HCT116 (cell line): Measurements from ENCODE around the gene ZSCAN5B. TPM values are rescaled to one million over a fixed set of nuclear protein-coding genes. Genes with fewer than 3 reads are reported as not detected.

Source experiments
- ATAC-seq: fragments of 200-7000 bp; cut with Tn5 transposase; 2 replicates; pipeline ENCODE4 v1.9.1; 2020; ENCODE audit warnings: mild to moderate bottlenecking, moderate library complexity
- BruUV-seq: library from RNA; stranded (reverse); fragments of 400-500 nt; replicated peaks from 2 replicates; lab custom pipeline; 2021; lab: Mats Ljungman, UMichigan
- CTCF ChIA-PET: fragments of 300-600 bp; sonication (Branson Sonifier 250); formaldehyde crosslinking; loops from one replicate; lab custom pipeline; 2021; ENCODE audit warnings: antibody characterized with exemption; lab: Charles Lee
- POLR2A ChIA-PET: fragments of 300-600, 350-600 bp; sonication (Branson Sonifier 250); formaldehyde crosslinking; loops from one replicate; lab custom pipeline; 2021; ENCODE audit warnings: antibody characterized with exemption; lab: Charles Lee
- RAD21 ChIA-PET, 2 experiments: fragments of 300-600 bp; sonication (Branson Sonifier 250); formaldehyde crosslinking; loops; one replicate each; lab custom pipeline; 2023; ENCODE audit warnings: low total read pairs in 2 of 2; ENCODE audit not compliant: uncharacterized antibody in 2 of 2, unreplicated experiment in 2 of 2, low non-redundant PET in 1 of 2; lab: Charles Lee
- DNase-seq: peaks from one replicate; pipeline ENCODE4 v3.0.0-alpha.2; 2010; ENCODE audit warnings: low read depth, low spot score
- H2AFZ ChIP-seq: fragments of 200-600 bp; shearing (Covaris generic), sonication (generic); 2 replicates; pipeline ENCODE4 v1.6.1; 2017; ENCODE audit warnings: low read depth, mixed run types, mixed read lengths, antibody characterized with exemption, low read length; ENCODE audit not compliant: poor library complexity, severe bottlenecking
- H3K27ac ChIP-seq: 2 replicates; pipeline ENCODE4 v1.5.1; 2012; ENCODE audit warnings: low read depth, low read length
- H3K27me3 ChIP-seq: fragments of 200-600 bp; sonication (generic); 2 replicates; pipeline ENCODE4 v1.6.1; 2016; ENCODE audit warnings: mixed run types, low read length, mixed read lengths; ENCODE audit not compliant: insufficient read depth
- H3K36me3 ChIP-seq, 2 experiments: fragments of 200-500 bp in 1 of 2; fragments of 200-600 bp in 1 of 2; sonication (Bioruptor generic) in 1 of 2; sonication (generic) in 1 of 2; 2 replicates each; pipeline versions ENCODE4 v1.5.1 to v1.6.1; 2014 to 2016; ENCODE audit warnings: low read length in 2 of 2, inconsistent platforms in 1 of 2, mixed read lengths in 1 of 2, mixed run types in 1 of 2; ENCODE audit not compliant: insufficient read depth in 2 of 2, control insufficient read depth in 1 of 2
- H3K4me1 ChIP-seq, 2 experiments: fragments of 200-600 bp in 1 of 2; sonication (generic) in 1 of 2; 2 replicates each; pipeline versions ENCODE4 v1.5.1 to v1.6.1; 2012 to 2017; ENCODE audit warnings: low read length in 2 of 2, inconsistent platforms in 1 of 2, mild to moderate bottlenecking in 1 of 2, mixed read lengths in 1 of 2, mixed run types in 1 of 2, moderate library complexity in 1 of 2; ENCODE audit not compliant: insufficient read depth in 2 of 2, control insufficient read depth in 1 of 2
- H3K4me2 ChIP-seq: fragments of 200-600 bp; sonication (generic); 2 replicates; pipeline ENCODE4 v1.6.1; 2017; ENCODE audit warnings: mixed run types, low read length, mixed read lengths
- H3K4me3 ChIP-seq, 2 experiments: fragments of 200-600 bp in 1 of 2; sonication (generic) in 1 of 2; replicated peaks in 1 of 2; 2 replicates each; pipeline ENCODE4 v1.5.1; 2011 to 2016; ENCODE audit warnings: low read length in 2 of 2, control low read depth in 1 of 2, low read depth in 1 of 2, mild to moderate bottlenecking in 1 of 2, mixed read lengths in 1 of 2, mixed run types in 1 of 2
- H3K79me2 ChIP-seq: fragments of 200-600 bp; sonication (generic); 2 replicates; pipeline ENCODE4 v1.6.1; 2017; ENCODE audit warnings: mild to moderate bottlenecking, mixed run types, low read length, moderate library complexity, mixed read lengths; ENCODE audit not compliant: insufficient read depth
- H3K9ac ChIP-seq: fragments of 200-600 bp; sonication (generic); 2 replicates; pipeline ENCODE4 v1.6.1; 2016; ENCODE audit warnings: low read length, mixed read lengths
- H3K9me2 ChIP-seq: fragments of 200-600 bp; sonication (generic), shearing (Covaris generic); 2 replicates; pipeline ENCODE4 v1.6.1; 2017; ENCODE audit warnings: mixed run types, mild to moderate bottlenecking, moderate library complexity; ENCODE audit not compliant: insufficient read depth
- H3K9me3 ChIP-seq, 2 experiments: fragments of 200-500 bp in 1 of 2; fragments of 200-600 bp in 1 of 2; sonication (Bioruptor generic) in 1 of 2; sonication (generic) in 1 of 2; 2 replicates each; pipeline ENCODE4 v1.6.1; 2014 to 2017; ENCODE audit warnings: low read length in 2 of 2, mixed read lengths in 2 of 2, inconsistent platforms in 1 of 2, low read depth in 1 of 2, mild to moderate bottlenecking in 1 of 2, mixed run types in 1 of 2, moderate library complexity in 1 of 2; ENCODE audit not compliant: control insufficient read depth in 1 of 2, insufficient read depth in 1 of 2
- H4K20me1 ChIP-seq: fragments of 200-600 bp; sonication (generic), shearing (Covaris generic); 2 replicates; pipeline ENCODE4 v1.6.1; 2017; ENCODE audit warnings: mixed run types, mild to moderate bottlenecking, moderate library complexity; ENCODE audit not compliant: insufficient read depth
- POLR2A ChIP-seq: IDR thresholded peaks from 2 replicates; pipeline ENCODE4 v1.7.0; 2011; ENCODE audit warnings: borderline replicate concordance; ENCODE audit not compliant: insufficient read depth, insufficient read length; ENCODE audit errors: extremely low read depth
- POLR2AphosphoS5 ChIP-seq: IDR thresholded peaks from 2 replicates; pipeline ENCODE4 v1.6.1; 2011; ENCODE audit warnings: mild to moderate bottlenecking, low read depth, low read length, moderate library complexity
- ZBTB33 ChIP-seq: IDR thresholded peaks from 2 replicates; pipeline ENCODE4 v1.6.1; 2011; ENCODE audit warnings: mild to moderate bottlenecking, low read length, moderate library complexity; ENCODE audit not compliant: insufficient replicate concordance; ENCODE audit errors: extremely low read depth
- intact Hi-C: fragments of 100-400 bp; cut with micrococcal nuclease; formaldehyde crosslinking; loops from 2 replicates; pipeline ENCODE4 v1.10.0; 2022
- total RNA-seq: library from RNA; stranded (reverse); gene quantifications from one replicate; pipeline ENCODE4 v1.2.1, GENCODE V29; 2021; ENCODE audit not compliant: unreplicated experiment
- TF ChIP-seq, protein P1 (sequence below): IDR thresholded peaks from 2 replicates; pipeline ENCODE4 v1.6.1; 2012

The ZSCAN5B gene
- total RNA-seq, 1 experiment from 2014 or later, result not detected

GRCh38 chr19:56155124-56155687 lies 42.4 kb downstream of the ZSCAN5B start (continued):
- TF ChIP-seq ZBTB33 (no peak), POLR2AphosphoS5 (no peak), POLR2A (no peak)
- TF ChIP-seq, protein P1, sequence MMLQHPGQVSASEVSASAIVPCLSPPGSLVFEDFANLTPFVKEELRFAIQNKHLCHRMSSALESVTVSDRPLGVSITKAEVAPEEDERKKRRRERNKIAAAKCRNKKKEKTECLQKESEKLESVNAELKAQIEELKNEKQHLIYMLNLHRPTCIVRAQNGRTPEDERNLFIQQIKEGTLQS, result no peak

DNA sequence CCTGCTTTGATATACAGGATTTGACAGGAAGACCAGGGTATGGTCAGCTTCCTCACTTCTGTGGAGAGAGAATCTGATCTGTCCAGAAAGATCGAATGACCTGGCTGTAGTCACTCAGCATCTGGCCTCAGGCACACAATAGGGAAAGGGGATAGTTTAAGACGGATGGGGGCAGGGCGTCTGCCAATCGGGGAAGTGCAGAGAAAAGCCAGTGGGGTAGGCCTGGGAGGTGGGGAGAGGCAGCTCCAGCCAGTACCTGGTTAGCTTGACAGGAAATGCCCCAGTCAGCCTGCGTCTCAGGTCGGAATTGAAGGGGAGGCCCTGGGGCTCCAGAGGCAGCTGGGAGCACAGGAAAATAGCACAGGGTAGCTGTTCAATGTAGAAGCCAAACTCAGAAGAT lies 44.1 kb downstream of the ZSCAN5B start:
- Histone ChIP-seq H3K27ac (no peak overlapping the region), H3K4me3 (no peak overlapping the region), H3K36me3 (0 out of 4 replicates have a peak, but pooled peaks cover 0 to 2% of the 10 kb centered on the region in 2 experiments), H3K9ac (no peak overlapping the region), H3K9me2 (no peaks in the 10 kb centered on the region), H3K79me2 (no peaks in the 10 kb centered on the region), H4K20me1 (no peaks in the 10 kb centered on the region), H3K4me1 (no peaks in the 10 kb centered on the region), H3K27me3 (no peaks in the 10 kb centered on the region), H2AFZ (no peak overlapping the region), H3K4me2 (no peak overlapping the region), H3K9me3 (no peaks in the 10 kb centered on the region)
- ChIA-PET RAD21 (no interaction called here), CTCF (no interaction called here), POLR2A (no interaction called here)
- no TSS peak for BruUV-seq
- intact Hi-C loops, result no loop called here
- TF ChIP-seq POLR2A, result no peak
- no peak for DNase-seq
- ATAC-seq, result no peak
